Measurements from ENCODE around the gene DHX29. TPM values are rescaled to one million over a fixed set of nuclear protein-coding genes. Genes with fewer than 3 reads are reported as not detected.

Gene DHX29
- total and polyA plus RNA-seq, 2 donors (not counting 1 experiment from before 2014, with no cell fraction given) = 3.9 to 18.1 TPM

GRCh38 chr5:55344392-55344992 lies 37.0 kb upstream of the DHX29 start:
- Histone ChIP-seq H4K20me1 (ENCODE audit: control insufficient read depth, insufficient read depth, low read length, poor library complexity, severe bottlenecking) (no peaks in the 10 kb centered on the region), H3K4me1 (ENCODE audit: control insufficient read depth in 2 of 2, insufficient read depth in 2 of 2, low read length in 2 of 2) (no peaks in the 10 kb centered on the region), H3K9me3 (ENCODE audit: control extremely low read depth in 1 of 3, control insufficient read depth in 2 of 3, insufficient read depth in 1 of 3, low read length in 2 of 3) (no peaks in the 10 kb centered on the region), H2AFZ (ENCODE audit: insufficient read depth, low read depth, low read length, poor library complexity, severe bottlenecking) (no peak overlapping the region), H3K4me2 (replicated peaks; ENCODE audit: low read depth, low read length, poor library complexity, severe bottlenecking) (no peak overlapping the region), H3K79me2 (ENCODE audit: control insufficient read depth, insufficient read depth, low read length) (no peaks in the 10 kb centered on the region), H3K36me3 (replicated peaks in 1 of 2; ENCODE audit: control extremely low read depth in 1 of 2, control insufficient read depth in 1 of 2, extremely low read depth in 1 of 2, insufficient read depth in 2 of 2, low read length in 1 of 2) (peaks cover 12 to 54% of the 10 kb centered on the region in 2 experiments), H3K27ac (ENCODE audit: low read length in 2 of 2) (peak overlapping the region in 1 of 2 donors; percentile 52), H3K27me3 (replicated peaks in 1 of 4; ENCODE audit: control extremely low read depth in 1 of 4, control insufficient read depth in 3 of 4, insufficient read depth in 4 of 4, low read length in 3 of 4) (no peaks in the 10 kb centered on the region), H3K9ac (ENCODE audit: low read length) (no peak overlapping the region), H3K4me3 (ENCODE audit: control extremely low read depth in 1 of 5, extremely low read depth in 1 of 5, insufficient read depth in 1 of 5, low read depth in 2 of 5, low read length in 4 of 5) (no peak overlapping the region)
- peak; percentile 47 for ATAC-seq (ENCODE audit: low read depth)
- peak; percentile 67 for DNase-seq
- TF ChIP-seq EZH2 (IDR thresholded peaks at IDR 0.05; ENCODE audit: borderline replicate concordance, insufficient read depth, low read depth, low read length, poor library complexity, severe bottlenecking) (no peak), CTCF (IDR thresholded peaks at IDR 0.05) (peak; percentile 99)
- WGBS (ENCODE audit: insufficient coverage) = no CpG with 5 or more reads among the region's 2 CpGs
- no peaks in the 10 kb centered on the region for H3K9me3 Mint-ChIP-seq (ENCODE audit: insufficient read depth)
- CTCF ChIA-PET = interaction anchor here (1.0 to 2.8 kb wide), 3 partner anchors 21 to 347 kb away, joined by 3 to 21 read pairs (median 3); no protein-coding TSS in a partner anchor
- no peaks in the 10 kb centered on the region for H3K4me1 Mint-ChIP-seq
- H3K4me3 Mint-ChIP-seq = no peak overlapping the region
- no peaks in the 10 kb centered on the region for H3K27me3 Mint-ChIP-seq
- intact Hi-C loops (cut with micrococcal nuclease) = loop anchor here (1.0 to 5.0 kb wide), 3 partner anchors 10 to 348 kb away; partner anchors contain the start of genes DHX29 and MTREX
- POLR2A ChIA-PET = no interaction called here
- H3K27ac Mint-ChIP-seq = no peak overlapping the region

GRCh38 chr5:55343609-55344008 lies 36.1 kb upstream of the DHX29 start:
- Histone ChIP-seq H3K27me3 (replicated peaks in 1 of 4; ENCODE audit: control extremely low read depth in 1 of 4, control insufficient read depth in 3 of 4, insufficient read depth in 4 of 4, low read length in 3 of 4) (no peaks in the 10 kb centered on the region), H3K9ac (ENCODE audit: low read length) (no peak overlapping the region), H3K4me2 (replicated peaks; ENCODE audit: low read depth, low read length, poor library complexity, severe bottlenecking) (no peak overlapping the region), H3K36me3 (replicated peaks in 1 of 2; ENCODE audit: control extremely low read depth in 1 of 2, control insufficient read depth in 1 of 2, extremely low read depth in 1 of 2, insufficient read depth in 2 of 2, low read length in 1 of 2) (peaks cover 12 to 52% of the 10 kb centered on the region in 2 experiments), H3K9me3 (ENCODE audit: control extremely low read depth in 1 of 3, control insufficient read depth in 2 of 3, insufficient read depth in 1 of 3, low read length in 2 of 3) (no peaks in the 10 kb centered on the region), H4K20me1 (ENCODE audit: control insufficient read depth, insufficient read depth, low read length, poor library complexity, severe bottlenecking) (no peaks in the 10 kb centered on the region), H3K4me3 (ENCODE audit: control extremely low read depth in 1 of 5, extremely low read depth in 1 of 5, insufficient read depth in 1 of 5, low read depth in 2 of 5, low read length in 4 of 5) (no peak overlapping the region), H3K79me2 (ENCODE audit: control insufficient read depth, insufficient read depth, low read length) (peaks cover 4% of the 10 kb centered on the region), H2AFZ (ENCODE audit: insufficient read depth, low read depth, low read length, poor library complexity, severe bottlenecking) (no peak overlapping the region), H3K4me1 (ENCODE audit: control insufficient read depth in 2 of 2, insufficient read depth in 2 of 2, low read length in 2 of 2) (peaks cover 4% of the 10 kb centered on the region in 2 donors), H3K27ac (ENCODE audit: low read length in 2 of 2) (peak overlapping the region in 1 of 2 donors; percentile 52)
- Mint-ChIP-seq H3K4me1 (peaks cover 7% of the 10 kb centered on the region), H3K27me3 (no peaks in the 10 kb centered on the region), H3K4me3 (no peak overlapping the region), H3K9me3 (ENCODE audit: insufficient read depth) (no peaks in the 10 kb centered on the region), H3K27ac (no peak overlapping the region)
- POLR2A ChIA-PET = no interaction called here
- no CpG with 5 or more reads among the region's 1 CpG for WGBS (ENCODE audit: insufficient coverage)
- ATAC-seq (ENCODE audit: low read depth) (no peak), DNase-seq (no peak)
- intact Hi-C loops (cut with micrococcal nuclease) = loop anchor here (1.0 to 5.0 kb wide), 3 partner anchors 9 to 349 kb away; partner anchors contain the start of genes DHX29 and MTREX
- CTCF ChIA-PET = interaction anchor here (1.0 to 2.8 kb wide), 2 partner anchors 20 to 348 kb away, joined by 3 to 21 read pairs; no protein-coding TSS in a partner anchor
- TF ChIP-seq EZH2 (IDR thresholded peaks at IDR 0.05; ENCODE audit: borderline replicate concordance, insufficient read depth, low read depth, low read length, poor library complexity, severe bottlenecking) = no peak
- TF ChIP-seq CTCF (IDR thresholded peaks at IDR 0.05) = no peak
